Upper lobe of right lung (tissue), 1 donor: Measurements from ENCODE around the gene CACNA2D4. TPM values are rescaled to one million over a fixed set of nuclear protein-coding genes. Genes with fewer than 3 reads are reported as not detected.

Source experiments
- ATAC-seq: fragments of 200-7000 bp; cut with Tn5 transposase; one replicate; pipeline ENCODE4 v1.9.1; 2020; ENCODE audit warnings: mild to moderate bottlenecking, moderate library complexity
- DNase-seq: peaks from one replicate; pipeline ENCODE4 v3.0.0-alpha.2; 2020
- H3K27ac ChIP-seq: fragments of 200-600 bp; one replicate; pipeline ENCODE4 v1.8.0; 2022
- H3K27me3 ChIP-seq: fragments of 200-600 bp; one replicate; pipeline ENCODE4 v1.8.0; 2022; ENCODE audit warnings: mild to moderate bottlenecking
- H3K36me3 ChIP-seq: fragments of 200-600 bp; one replicate; pipeline ENCODE4 v1.8.0; 2022
- H3K4me1 ChIP-seq: fragments of 200-600 bp; one replicate; pipeline ENCODE4 v1.8.0; 2022
- H3K4me3 ChIP-seq: fragments of 200-600 bp; one replicate; pipeline ENCODE4 v1.8.0; 2022; ENCODE audit warnings: mild to moderate bottlenecking
- H3K9me3 ChIP-seq: fragments of 200-600 bp; one replicate; pipeline ENCODE4 v1.8.0; 2022
- CTCF ChIP-seq: fragments of 200-600 bp; IDR thresholded peaks from one replicate; pipeline ENCODE4 v1.8.0; 2022; ENCODE audit warnings: antibody characterized with exemption
- intact Hi-C: fragments of 100-400 bp; cut with DNase I; formaldehyde crosslinking; loops from one replicate; pipeline ENCODE4 v1.11.0; 2022
- total RNA-seq: library from RNA; stranded (reverse); fragmentation: NEBNext Ultra II Directional; extraction: Animal tissue kit (Norgen Biotek cat#: 25700); gene quantifications from one replicate; pipeline ENCODE4 v1.2.1, GENCODE V29; 2021
- donor health status: DM: no; HTN: yes; CAD: no; lungs with severe emphysema.

CACNA2D4 gene
- total RNA-seq, 1 donor from 2014 or later, result 5.5 TPM

GRCh38 chr12:1857821-1858220, 60.6 kb downstream of the CACNA2D4 start:
- no peak overlapping the region for H3K4me3 ChIP-seq
- intact Hi-C loops, result no loop called here
- no peak for TF ChIP-seq CTCF
- no peak for ATAC-seq
- H3K27me3 ChIP-seq, result no peaks in the 10 kb centered on the region
- DNase-seq, result no peak
- H3K9me3 ChIP-seq, result no peaks in the 10 kb centered on the region
- H3K4me1 ChIP-seq, result no peaks in the 10 kb centered on the region
- H3K36me3 ChIP-seq, result no peaks in the 10 kb centered on the region
- H3K27ac ChIP-seq, result no peak overlapping the region

- intact Hi-C loops, result no loop called here
- H3K9me3 ChIP-seq, result no peaks in the 10 kb centered on the region
- no peaks in the 10 kb centered on the region for H3K36me3 ChIP-seq
- DNase-seq (no peak), ATAC-seq (no peak)
- no peak overlapping the region for H3K4me3 ChIP-seq
- no peaks in the 10 kb centered on the region for H3K4me1 ChIP-seq
- no peak overlapping the region for H3K27ac ChIP-seq
- TF ChIP-seq CTCF, result no peak
- no peaks in the 10 kb centered on the region for H3K27me3 ChIP-seq
These were observed 61.4 kb downstream of the CACNA2D4 start for GRCh38 chr12:1857086-1857485.

GRCh38 chr12:1855241-1855640, 63.2 kb downstream of the CACNA2D4 start:
- H3K36me3 ChIP-seq, result no peaks in the 10 kb centered on the region
- DNase-seq (no peak), ATAC-seq (no peak)
- no peak for TF ChIP-seq CTCF
- H3K4me1 ChIP-seq, result no peaks in the 10 kb centered on the region
- intact Hi-C loops, result no loop called here
- H3K4me3 ChIP-seq, result no peak overlapping the region
- no peak overlapping the region for H3K27ac ChIP-seq
- no peaks in the 10 kb centered on the region for H3K9me3 ChIP-seq
- H3K27me3 ChIP-seq, result no peaks in the 10 kb centered on the region

GRCh38 chr12:1853716-1854115, 64.7 kb downstream of the CACNA2D4 start:
- DNase-seq, result no peak
- Histone ChIP-seq H3K27me3 (no peaks in the 10 kb centered on the region), H3K36me3 (no peaks in the 10 kb centered on the region), H3K27ac (no peak overlapping the region), H3K4me3 (no peak overlapping the region), H3K9me3 (no peaks in the 10 kb centered on the region), H3K4me1 (no peaks in the 10 kb centered on the region)
- no peak for ATAC-seq
- intact Hi-C loops, result no loop called here
- no peak for TF ChIP-seq CTCF

GRCh38 chr12:1852076-1852475, 66.4 kb downstream of the CACNA2D4 start:
- no peak overlapping the region for H3K27ac ChIP-seq
- H3K9me3 ChIP-seq, result no peaks in the 10 kb centered on the region
- DNase-seq (no peak), ATAC-seq (no peak)
- H3K36me3 ChIP-seq, result no peaks in the 10 kb centered on the region
- TF ChIP-seq CTCF, result no peak
- no peak overlapping the region for H3K4me3 ChIP-seq
- intact Hi-C loops, result no loop called here
- no peaks in the 10 kb centered on the region for H3K4me1 ChIP-seq
- no peaks in the 10 kb centered on the region for H3K27me3 ChIP-seq

- Histone ChIP-seq H3K9me3 (no peaks in the 10 kb centered on the region), H3K4me1 (no peaks in the 10 kb centered on the region), H3K36me3 (no peaks in the 10 kb centered on the region), H3K27ac (no peak overlapping the region), H3K27me3 (no peaks in the 10 kb centered on the region), H3K4me3 (no peak overlapping the region)
- no peak for TF ChIP-seq CTCF
- ATAC-seq (no peak), DNase-seq (no peak)
- intact Hi-C loops, result no loop called here
These were observed 67.2 kb downstream of the CACNA2D4 start for GRCh38 chr12:1851151-1851701.
